ENCODE results near the gene SKAP1.
A peak's percentile ranks its signal among the peaks of the same experiment; 100 is the strongest.

Gene SKAP1

GRCh38 chr17:48162946-48163506, 267.0 kb downstream of the SKAP1 start:
- peak in 2 of 3 donors; percentile 3 to 24 for DNase-seq

GRCh38 chr17:48162306-48162934, 267.6 kb downstream of the SKAP1 start:
- DNase-seq = no peak

GRCh38 chr17:48161127-48161905, 268.7 kb downstream of the SKAP1 start:
- no peak for DNase-seq

DNA sequence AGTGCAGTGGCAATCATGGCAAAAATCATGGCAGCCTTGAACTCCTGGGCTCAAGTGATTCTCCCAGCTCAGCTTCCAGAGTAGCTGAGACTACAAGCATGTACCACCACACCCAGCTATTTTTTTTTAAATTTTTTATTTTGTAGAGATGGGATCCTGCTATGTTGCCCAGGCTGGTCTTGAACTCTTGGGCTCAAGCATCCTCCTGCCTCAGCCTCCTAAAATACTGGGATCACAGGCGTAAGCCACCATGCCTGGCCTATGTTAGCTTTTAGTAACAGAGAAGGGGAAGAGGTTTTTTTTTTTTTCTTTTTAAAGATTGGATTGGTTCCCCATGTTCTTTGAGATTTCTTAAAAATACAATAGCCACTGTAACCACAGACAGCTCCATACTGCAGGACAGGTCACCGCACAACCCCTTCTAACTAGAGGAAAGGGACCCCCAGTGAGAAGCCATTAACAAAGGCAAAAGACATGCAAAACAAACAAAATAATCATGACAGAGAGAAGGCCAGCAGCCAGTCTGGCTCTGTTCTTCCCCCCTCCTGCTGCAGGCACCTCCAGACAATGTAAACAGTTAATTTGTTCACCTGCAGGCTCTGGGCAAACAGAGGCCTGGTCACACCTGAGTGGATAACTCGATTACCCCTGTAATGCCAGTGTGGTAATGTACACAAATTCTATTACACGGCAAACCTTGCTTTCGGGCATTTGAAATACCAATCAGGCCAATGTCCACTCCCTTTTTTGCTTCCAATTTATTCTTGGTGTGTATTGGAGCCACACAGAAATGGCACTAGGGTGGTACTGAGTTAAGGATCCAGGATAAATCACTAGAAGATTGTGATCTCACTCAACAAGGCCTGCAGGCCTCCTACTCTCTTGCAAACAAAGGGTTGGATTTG, 269.6 kb downstream of the SKAP1 start:
- DNase-seq = no peak

DNA sequence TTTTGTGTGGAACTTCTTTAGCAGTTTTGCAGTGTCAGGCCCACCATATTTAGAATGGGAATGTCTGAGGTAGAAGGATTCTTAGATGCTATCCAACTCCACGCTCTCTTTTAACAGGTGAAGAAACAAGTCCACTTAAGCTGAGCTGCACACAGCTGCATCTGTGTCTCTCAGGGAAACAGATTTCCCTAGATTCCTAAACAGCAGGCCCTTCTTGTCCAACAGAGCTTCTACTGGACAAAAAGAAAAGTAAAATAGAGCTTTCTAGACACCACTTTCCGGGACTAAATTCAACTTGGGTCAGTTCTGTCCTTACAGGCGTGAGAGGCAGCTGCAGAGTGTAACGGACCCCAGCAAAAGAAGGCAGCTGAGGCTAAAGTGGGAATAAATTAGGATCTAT, 270.8 kb downstream of the SKAP1 start:
- DNase-seq = no peak

DNA sequence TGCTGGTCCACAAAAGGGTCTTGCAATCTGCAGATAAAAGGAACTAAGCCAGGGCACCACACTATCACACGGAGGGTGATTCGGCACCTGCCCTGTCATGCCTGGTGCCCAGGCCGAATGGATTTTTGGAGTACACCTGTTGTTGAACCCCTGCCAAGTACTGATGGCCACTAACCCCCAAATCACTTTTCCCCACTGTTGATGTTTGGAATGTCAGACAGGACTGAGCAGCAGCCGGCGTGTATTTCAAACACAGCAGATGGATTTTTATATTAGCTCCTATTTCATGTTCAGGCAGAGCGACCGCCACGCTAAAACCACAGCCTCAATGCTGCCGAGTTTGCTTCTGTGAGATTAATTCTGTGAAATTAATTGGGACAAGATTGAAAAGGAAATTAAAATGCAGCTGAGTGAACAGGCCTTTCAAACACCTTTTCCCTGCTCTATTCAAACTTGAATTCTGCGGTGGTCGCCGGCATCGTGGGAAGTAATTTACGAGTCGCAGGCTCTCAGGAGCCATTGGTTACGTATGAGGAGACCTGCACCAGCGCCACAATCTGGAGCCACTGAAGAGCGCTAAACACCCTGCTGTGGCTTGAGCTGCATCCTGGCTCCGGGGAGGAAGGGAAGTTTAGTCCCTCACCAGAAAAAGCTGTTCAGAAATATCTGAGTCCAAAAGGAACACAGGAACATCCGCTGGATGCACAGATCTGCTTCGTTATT, 274.0 kb downstream of the SKAP1 start:
- DNase-seq = no peak

- peak in 2 of 3 donors; percentile 44 to 45 for DNase-seq
Observed at GRCh38 chr17:48153691-48154358, 276.2 kb downstream of the SKAP1 start.

GRCh38 chr17:48152289-48152688, 277.7 kb downstream of the SKAP1 start:
- no peak for DNase-seq

DNA sequence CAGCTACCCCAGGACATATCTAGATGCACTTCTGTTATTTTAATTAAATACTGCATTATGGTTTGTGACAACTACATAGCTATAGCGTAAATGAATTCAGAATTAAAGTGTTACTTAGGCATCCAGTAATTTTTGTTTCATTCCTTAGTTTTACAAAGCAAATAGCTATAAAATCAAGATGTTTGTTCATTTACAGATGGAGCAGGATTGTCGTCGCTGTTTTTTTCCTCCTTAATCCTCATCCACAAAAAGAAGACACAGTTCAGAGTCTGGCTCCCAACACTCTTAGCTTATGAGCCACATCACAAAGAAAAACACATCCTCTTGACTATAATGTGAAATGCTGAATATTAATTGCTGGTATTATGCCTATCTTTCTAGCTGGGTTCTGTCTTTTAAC, 278.8 kb downstream of the SKAP1 start:
- no peak for DNase-seq

DNA sequence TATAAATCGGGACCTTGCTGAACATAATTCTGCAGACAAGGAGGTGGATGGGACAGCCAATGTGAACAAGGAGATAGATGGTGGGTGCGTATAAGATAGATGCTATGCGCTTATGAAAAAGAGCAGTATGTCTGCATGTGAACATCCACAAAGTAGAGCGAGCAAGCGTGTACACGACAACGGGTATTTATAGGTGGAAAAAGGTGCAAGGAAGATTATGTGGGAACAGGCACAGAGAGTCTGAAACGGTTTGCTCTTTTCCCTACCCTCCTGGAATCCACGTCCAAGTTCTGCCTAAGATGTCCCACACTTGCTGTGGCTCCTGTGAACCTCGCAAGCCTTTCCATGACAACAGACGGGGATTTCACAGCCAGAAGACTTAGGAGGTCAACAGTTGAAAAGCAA, 279.4 kb downstream of the SKAP1 start:
- DNase-seq = no peak

GRCh38 chr17:48149787-48150463, 280.1 kb downstream of the SKAP1 start:
- no peak for DNase-seq

GRCh38 chr17:48148854-48149786, 280.9 kb downstream of the SKAP1 start:
- no peak for DNase-seq

DNA sequence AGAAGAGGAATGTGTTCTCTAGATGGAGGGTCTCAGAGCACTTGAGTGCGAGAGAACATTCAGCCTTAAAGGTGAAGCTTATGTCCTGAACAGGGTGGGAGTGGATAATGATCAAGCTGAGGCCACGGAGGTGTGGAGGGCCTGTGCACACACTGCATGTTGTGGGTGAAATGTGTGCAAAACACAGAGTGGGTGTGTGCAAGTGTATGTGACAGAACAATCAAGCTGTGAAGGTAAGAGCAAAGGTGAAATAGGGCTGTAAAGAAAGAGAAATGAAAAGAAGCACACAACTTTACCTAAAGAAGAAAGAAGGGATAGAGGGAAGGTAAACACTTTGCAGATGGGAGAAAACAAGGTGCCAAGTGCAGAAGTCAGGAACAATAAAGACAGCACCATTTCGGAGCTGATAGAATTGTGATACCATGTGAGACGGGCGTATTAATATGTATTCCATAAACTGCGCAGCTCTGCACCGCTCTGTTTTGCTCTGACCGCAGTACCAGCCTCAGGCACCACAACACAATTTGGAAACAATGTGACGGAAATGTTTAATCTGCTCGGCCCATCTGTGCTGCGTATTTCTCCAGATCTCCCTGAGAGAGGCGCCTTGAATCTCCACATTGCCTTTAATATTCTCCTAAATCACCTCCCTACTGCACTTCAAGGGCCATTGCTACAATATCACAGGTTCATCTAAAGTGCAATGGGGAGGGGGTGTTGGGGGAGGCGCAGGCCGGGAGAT, 281.8 kb downstream of the SKAP1 start:
- no peak for DNase-seq

GRCh38 chr17:48144976-48145798, 284.8 kb downstream of the SKAP1 start:
- no peak for DNase-seq

GRCh38 chr17:48144231-48144630, 285.8 kb downstream of the SKAP1 start:
- no peak for DNase-seq

DNA sequence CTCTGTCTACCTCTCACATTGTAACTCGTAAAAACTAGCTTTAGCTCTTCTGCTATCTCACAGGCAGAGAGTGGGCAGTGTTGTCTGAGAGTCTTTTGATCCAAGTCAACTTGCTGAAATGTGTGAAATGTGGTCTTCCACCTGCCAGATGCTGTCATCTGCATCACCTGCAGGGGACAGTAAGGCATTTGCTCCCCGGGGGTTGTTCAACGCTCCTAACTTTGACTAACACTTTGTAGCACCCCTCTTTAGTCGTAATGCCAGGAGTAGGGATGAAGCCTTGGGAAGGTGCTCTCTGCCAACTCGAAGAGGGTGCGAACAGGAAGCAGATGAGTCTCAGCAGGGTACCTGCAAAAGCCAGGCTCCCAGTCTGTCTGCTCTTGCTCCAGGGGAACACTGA, 286.4 kb downstream of the SKAP1 start:
- DNase-seq = no peak

DNA sequence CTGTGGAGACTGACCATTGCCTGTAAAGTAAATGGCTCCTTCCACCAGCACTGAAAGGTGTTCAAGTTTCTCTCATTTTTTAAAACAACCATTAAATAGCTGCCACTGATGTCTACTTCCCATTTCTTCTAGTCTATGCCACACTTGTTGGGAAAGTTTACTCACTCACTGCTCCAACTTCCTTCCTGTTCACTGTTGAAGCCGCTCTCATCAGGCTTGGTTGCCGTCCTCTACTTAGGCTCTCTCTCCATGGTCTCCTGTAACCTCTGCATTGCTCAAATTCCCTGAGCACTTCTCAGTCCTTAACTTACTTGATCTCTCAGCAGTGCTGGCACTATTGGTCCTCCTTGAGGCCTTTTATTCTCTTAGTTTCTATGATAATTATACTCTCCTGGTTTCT, 290.1 kb downstream of the SKAP1 start:
- peak; percentile 71 to 80 (median 72) for DNase-seq

DNA sequence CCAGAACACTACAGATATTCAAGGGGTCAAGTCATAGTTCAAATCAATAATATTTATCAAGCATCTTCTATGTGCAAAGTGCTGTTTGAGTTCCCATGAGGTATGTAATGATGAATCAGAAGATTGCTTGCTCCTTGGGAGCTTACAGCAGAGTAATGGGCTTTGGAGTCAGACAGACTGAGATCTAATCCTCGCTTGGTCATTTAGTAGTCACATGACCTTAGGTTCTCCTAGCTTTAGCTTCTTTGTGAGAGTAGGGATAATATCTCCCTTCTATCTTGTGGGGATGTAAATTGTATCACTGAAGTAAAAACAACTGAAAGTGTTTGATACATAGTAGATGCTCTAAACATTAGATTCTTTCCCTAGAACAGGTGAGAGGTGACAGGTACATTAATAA, 292.4 kb downstream of the SKAP1 start:
- no peak for DNase-seq

Data from suppressor macrophage treated with lipopolysaccharide for 1 hour (primary cell).